Dermis microvascular lymphatic vessel endothelial cell (primary cell): Measurements from ENCODE around the gene HERC6. TPM values are rescaled to one million over a fixed set of nuclear protein-coding genes. Genes with fewer than 3 reads are reported as not detected.
"Not testable (repeated sequence)": the region's sequence is repeated elsewhere in the genome, so short reads cannot be mapped to it uniquely, and the experiment has no call there.

ENCODE experiments used
- DNase-seq, 2 donors: peaks; one replicate each; pipeline versions ENCODE4 v3.0.0 to v3.0.0-alpha.2; 2010; ENCODE audit warnings: low read depth in 2 of 2
- total RNA-seq: library from RNA; depleted of rRNA; stranded (reverse); fragments of >200 nt; gene quantifications from 2 replicates; pipeline ENCODE4 v1.2.1, GENCODE V29; 2014

HERC6 gene
- total RNA-seq, 1 donor from 2014 or later, result 5.4 TPM

- no peak for DNase-seq
Observed at GRCh38 chr4:88446124-88446523, 67.5 kb downstream of the HERC6 start.

- no peak for DNase-seq
Observed at GRCh38 chr4:88447371-88448095, 68.9 kb downstream of the HERC6 start.

- not testable (repeated sequence) for DNase-seq
Observed at GRCh38 chr4:88448211-88448765, 69.6 kb downstream of the HERC6 start.

GRCh38 chr4:88448889-88449288 is 70.2 kb downstream of the HERC6 start:
- no peak for DNase-seq

- DNase-seq, result no peak
Observed at GRCh38 chr4:88449290-88449689, 70.6 kb downstream of the HERC6 start.

- no peak for DNase-seq
Observed at GRCh38 chr4:88451205-88451604, 72.6 kb downstream of the HERC6 start.

- DNase-seq, result no peak
Observed at GRCh38 chr4:88452912-88453311, 74.3 kb downstream of the HERC6 start.

- DNase-seq, result peak; percentile 95 to 97
Observed at GRCh38 chr4:88456670-88457306, 78.1 kb downstream of the HERC6 start, which contains the start of gene HERC5. HERC5 (plus strand) TSS chr4:88457119; CDS start chr4:88457270, 151 bp downstream.

GRCh38 chr4:88457307-88458103 is 78.9 kb downstream of the HERC6 start:
- peak in 1 of 2 donors; percentile 30 for DNase-seq

GRCh38 chr4:88458104-88458740 is 79.6 kb downstream of the HERC6 start:
- DNase-seq, result no peak

GRCh38 chr4:88465653-88466192 is 87.1 kb downstream of the HERC6 start:
- DNase-seq, result no peak

GRCh38 chr4:88467392-88467791 is 88.7 kb downstream of the HERC6 start:
- no peak for DNase-seq

- DNase-seq, result no peak
Observed at GRCh38 chr4:88477229-88477860, 98.7 kb downstream of the HERC6 start.

- DNase-seq, result no peak
Observed at GRCh38 chr4:88478247-88478646, 99.6 kb downstream of the HERC6 start.

- no peak for DNase-seq
Observed at GRCh38 chr4:88481537-88481936, 102.9 kb downstream of the HERC6 start.

GRCh38 chr4:88489100-88489761 is 110.6 kb downstream of the HERC6 start:
- DNase-seq, result no peak
